A549 treated with AZD9567 at 1 μM for 4 hours (cell line): Measurements from ENCODE around the gene CACYBP. TPM values are rescaled to one million over a fixed set of nuclear protein-coding genes. Genes with fewer than 3 reads are reported as not detected.

Experiments used
- total RNA-seq: library from RNA; stranded (reverse); fragments of 200-300 nt; extraction: Qiagen RNA extraction; gene quantifications from 5 replicates; pipeline ENCODE4 v1.2.3, GENCODE V29; 2022; ENCODE audit not compliant: insufficient read depth

CACYBP gene, protein sequence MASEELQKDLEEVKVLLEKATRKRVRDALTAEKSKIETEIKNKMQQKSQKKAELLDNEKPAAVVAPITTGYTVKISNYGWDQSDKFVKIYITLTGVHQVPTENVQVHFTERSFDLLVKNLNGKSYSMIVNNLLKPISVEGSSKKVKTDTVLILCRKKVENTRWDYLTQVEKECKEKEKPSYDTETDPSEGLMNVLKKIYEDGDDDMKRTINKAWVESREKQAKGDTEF
- 158 to 311 TPM (median 167 TPM) in 5 replicates for total RNA-seq

DNA sequence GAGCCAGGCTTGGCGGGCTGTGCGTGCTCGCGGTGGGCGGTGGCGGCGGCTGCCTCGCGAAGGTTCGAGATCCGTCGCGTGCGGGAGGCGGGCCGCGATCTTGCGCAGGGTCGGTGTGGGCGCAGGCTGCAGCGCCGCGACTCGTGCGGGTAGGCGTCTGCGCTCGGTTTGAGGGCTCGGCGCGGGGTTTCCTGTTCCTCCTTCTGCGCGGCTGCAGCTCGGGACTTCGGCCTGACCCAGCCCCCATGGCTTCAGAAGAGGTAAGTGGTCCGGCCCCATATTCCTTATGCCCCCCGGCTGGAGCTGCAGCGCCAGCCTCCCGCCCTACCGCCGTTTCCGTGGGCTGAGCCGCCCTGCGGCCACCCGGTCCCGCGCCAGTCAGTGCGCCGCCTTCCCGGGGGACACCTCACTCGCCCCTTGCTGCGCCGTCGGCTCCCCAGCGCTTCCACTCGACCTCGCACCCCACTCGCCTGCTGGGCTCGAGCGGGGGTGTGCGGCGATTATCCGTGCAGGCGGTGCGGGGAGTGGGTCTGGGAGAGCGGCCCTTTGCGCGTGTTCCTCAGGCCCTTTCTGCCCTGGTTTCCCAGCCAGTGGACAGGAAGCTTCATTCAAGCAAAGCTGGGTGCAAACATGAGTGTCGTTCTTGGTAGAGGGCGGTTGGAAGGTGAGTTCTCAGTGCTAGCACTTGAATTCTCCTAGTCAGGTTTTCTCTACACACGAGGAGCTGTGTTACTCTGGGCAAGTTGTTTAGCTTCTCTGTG lies at the start of gene CACYBP:
Gene CACYBP (plus strand): TSS at position 12 of the 761 bp plus-strand sequence. CDS start 234 bp downstream, at position 246.

DNA sequence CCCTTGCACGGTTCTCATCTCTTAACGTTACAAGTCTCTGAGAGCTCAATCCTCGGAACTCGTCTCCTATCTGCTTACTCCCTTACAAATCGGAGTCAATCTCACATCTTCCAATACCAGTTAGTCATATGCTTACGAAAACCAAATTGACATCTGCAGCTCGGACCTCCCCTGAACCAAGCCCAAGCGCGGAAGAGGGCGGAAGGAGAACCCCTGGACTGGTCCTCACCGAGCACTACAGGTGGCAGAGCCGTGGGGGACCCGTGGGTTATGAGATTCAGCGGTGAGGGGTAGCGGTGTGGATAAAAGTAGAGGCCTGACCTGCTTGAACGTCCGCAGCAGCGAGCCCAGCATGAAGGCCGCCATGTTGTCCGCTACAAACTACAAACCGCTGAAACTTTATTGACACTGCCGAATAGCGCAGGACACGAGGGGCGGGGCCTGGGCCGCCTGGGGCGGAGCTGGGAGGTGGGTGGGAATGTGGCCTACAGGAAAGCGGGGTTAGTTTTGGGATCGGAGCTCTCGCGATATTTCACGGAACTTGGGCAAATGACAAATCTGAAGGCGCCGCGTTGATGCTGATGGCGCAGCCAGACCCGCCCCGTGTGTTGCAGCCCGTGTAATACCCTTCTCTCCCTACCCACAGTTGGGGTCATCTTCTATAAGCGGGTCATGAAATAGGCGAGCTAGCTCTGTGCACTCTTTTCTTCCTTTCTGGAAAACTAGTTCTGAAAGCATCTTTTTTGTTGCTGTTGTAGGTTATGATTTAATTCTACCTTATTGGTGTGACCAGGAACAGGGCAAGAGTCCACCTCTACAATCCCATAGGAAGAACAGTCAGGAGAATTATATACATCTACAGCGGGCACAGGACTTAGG lies 23.5 kb downstream of the CACYBP start, which contains the start of gene MRPS14:
Gene MRPS14 (minus strand): TSS at position 383 of the 879 bp plus-strand sequence. CDS start 17 bp downstream, at position 366.

Other genes starting within 250 kb of the CACYBP start
- 12.5 to 25.9 TPM (median 25.4 TPM) in 5 replicates for gene MRPS14, start 23.5 kb downstream of the CACYBP start, total RNA-seq
- 0.02 TPM in 3 of 5 replicates, not detected in the others for gene TNN, start 67.9 kb downstream of the CACYBP start, total RNA-seq
- 0.49 to 1.1 TPM (median 0.93 TPM) in 4 of 5 replicates, not detected in the other for gene KIAA0040, start 192.8 kb downstream of the CACYBP start, total RNA-seq